HS-27A (cell line): ENCODE results near the gene PET117.
"Not testable (repeated sequence)": the region's sequence is repeated elsewhere in the genome, so short reads cannot be mapped to it uniquely, and the experiment has no call there.

Source experiments
- DNase-seq: peaks from one replicate; pipeline ENCODE4 v3.0.0-alpha.2; 2012; ENCODE audit warnings: low read depth, missing footprints

The PET117 gene, protein sequence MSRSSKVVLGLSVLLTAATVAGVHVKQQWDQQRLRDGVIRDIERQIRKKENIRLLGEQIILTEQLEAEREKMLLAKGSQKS

DNA sequence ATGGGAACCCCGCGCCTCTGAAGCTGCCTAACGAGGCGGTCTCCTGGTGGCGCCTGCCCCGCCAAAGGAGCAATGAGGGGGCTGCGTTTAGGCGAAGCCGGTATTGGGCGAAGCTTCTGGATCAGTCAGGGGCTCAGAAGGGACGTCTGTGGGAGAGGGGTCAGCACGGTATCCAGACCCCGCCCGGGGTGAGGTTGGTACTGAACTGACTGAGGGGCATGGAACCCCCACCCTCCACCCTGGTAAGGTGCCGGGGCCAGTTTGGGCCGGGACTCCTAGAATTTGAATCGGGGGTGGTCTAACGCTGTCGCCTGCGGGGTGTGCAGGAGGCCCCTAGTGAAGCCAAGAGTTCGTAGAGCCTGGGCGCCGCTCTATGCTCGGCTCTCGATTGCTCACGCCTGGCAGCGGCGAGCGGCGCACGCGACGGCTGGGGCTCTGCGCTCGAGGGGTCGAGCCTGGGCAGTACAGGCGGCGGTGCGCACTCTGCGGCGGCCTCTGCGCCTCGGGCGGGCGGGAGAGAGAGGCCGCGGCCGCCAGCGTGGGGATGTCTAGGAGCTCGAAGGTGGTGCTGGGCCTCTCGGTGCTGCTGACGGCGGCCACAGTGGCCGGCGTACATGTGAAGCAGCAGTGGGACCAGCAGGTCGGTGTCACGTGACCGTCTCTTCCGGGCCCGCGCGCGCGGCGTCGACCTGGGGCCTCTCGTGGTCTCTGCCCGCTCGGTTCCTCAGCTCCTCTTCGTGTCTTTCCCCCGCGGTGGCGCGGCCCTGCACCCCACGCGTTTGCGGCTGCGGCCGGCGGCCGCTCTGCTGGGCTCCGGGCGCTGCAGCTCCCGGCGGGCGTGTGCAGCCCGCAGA is at the start of gene PET117, which contains the start of gene KAT14:
PET117 (plus strand) TSS at position 452 of the 854 bp plus-strand sequence; CDS start at position 545, 93 bp downstream.
KAT14 (plus strand) TSS at position 452 of the 854 bp plus-strand sequence. CDS start 4,798 bp downstream, outside the sequence.
- DNase-seq = peak; percentile 85

DNA sequence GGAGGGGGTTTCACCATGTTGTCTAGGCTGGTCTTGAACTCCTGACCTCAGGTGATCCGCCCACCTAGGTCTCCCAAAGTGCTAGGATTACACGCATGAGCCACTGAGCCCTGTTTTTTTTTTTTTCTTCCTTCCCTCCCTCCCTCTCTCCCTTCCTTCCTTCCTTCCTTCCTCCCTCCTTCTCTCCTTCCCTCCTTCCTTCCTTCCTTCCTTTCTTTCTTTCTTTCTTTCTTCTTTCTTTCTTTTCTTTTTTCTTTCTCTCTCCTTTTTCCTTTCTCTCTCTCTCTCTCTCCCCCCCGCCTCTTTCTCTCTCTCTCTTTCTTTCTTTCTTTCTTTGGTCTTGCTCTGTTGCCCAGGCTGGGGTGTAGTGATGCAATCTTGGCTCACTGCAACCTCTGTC is 49.4 kb upstream of the PET117 start:
- not testable (repeated sequence) for DNase-seq

GRCh38 chr20:18088841-18089240 is 48.8 kb upstream of the PET117 start:
- DNase-seq = not testable (repeated sequence)

- no peak for DNase-seq
Measured at GRCh38 chr20:18090044-18090443, 47.6 kb upstream of the PET117 start.

GRCh38 chr20:18090477-18090876 is 47.2 kb upstream of the PET117 start:
- no peak for DNase-seq

DNA sequence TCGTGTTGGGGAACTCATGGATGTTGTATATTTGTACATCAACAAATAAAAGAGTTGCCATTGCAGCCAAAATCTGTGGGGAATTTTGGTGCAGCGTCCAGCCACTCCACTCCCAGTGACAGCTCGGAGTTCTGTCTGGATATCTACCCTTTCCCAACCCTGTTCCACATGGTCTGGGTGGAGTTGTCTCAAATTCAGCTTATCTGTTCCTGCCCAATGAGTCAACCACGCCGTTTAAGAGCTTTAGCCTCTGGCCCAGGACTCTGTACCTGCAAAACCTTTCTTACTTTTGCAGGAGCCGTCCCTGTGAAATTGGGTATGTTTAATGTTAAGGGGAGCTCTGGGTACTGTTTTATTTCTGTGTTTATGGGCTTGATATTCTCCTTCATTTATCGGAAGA is 46.0 kb upstream of the PET117 start:
- DNase-seq = no peak

- DNase-seq = no peak
Measured at GRCh38 chr20:18092890-18093289, 44.8 kb upstream of the PET117 start.

DNA sequence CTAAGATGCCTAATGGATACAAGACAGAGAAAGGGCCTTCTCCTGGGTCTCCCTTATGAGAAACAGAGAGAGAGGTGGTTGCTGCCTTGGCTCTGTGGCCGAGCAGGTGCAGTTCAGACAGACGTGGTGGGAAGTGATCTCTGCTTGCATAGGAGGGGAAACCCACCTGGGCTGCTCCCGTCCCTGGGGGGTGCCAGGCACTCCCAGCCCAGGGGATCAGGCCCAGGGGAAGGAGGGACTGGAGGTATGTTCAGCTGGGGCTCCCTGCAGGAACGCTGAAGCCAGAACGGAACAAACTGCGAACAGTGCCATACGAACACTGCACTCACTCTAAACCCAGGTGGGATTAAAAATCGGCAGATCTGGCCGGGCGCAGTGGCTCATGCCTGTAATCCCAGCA is 44.3 kb upstream of the PET117 start:
- no peak for DNase-seq

DNA sequence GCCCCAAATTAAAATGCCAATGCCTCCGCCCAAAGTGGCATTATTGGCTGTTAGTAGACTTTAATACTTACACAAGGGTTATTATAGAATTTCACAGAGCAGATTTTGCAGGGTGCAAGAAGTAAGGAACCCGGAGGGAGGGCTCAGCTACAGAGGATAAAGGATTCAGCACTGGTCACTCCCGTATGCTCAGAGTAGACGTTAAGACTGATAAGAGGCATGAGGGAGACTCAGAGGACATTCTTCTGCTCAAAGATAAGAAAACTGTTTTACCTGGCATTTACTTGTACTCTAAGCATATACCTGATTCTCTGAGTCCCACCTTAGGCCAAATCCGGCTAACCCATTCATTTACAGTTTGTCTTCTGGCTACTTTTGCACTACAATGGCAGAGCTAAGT is 43.5 kb upstream of the PET117 start:
- DNase-seq = no peak

- DNase-seq = not testable (repeated sequence)
Measured at GRCh38 chr20:18100569-18100968, 37.1 kb upstream of the PET117 start.

- no peak for DNase-seq
Measured at GRCh38 chr20:18101125-18101810, 36.4 kb upstream of the PET117 start.

GRCh38 chr20:18103497-18103896 is 34.2 kb upstream of the PET117 start:
- DNase-seq = no peak

- no peak for DNase-seq
Measured at GRCh38 chr20:18108326-18108725, 29.3 kb upstream of the PET117 start.

GRCh38 chr20:18128574-18128973 is 9.1 kb upstream of the PET117 start:
- DNase-seq = not testable (repeated sequence)

DNA sequence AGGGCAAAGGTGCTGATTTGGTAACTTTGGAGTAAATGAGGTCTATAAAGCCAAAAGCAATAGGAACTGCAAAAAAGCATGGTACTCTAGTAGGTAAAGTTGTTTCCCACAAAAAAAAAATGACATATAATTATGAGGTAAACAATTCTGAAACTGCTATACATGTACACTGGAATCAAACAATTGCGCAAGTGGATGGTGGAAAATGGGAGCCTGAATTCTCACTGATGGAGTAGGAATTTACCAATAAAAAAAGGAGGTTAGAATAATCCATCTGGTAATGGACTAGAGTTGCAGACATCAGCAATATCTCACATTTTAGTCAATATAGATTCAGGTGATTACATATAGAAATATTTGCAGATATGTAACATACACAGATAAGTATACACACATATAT is 5.0 kb upstream of the PET117 start:
- no peak for DNase-seq

- no peak for DNase-seq
Measured at GRCh38 chr20:18133962-18134361, 3.7 kb upstream of the PET117 start.

GRCh38 chr20:18138266-18138582 is 561 bp downstream of the PET117 start:
- DNase-seq = no peak

DNA sequence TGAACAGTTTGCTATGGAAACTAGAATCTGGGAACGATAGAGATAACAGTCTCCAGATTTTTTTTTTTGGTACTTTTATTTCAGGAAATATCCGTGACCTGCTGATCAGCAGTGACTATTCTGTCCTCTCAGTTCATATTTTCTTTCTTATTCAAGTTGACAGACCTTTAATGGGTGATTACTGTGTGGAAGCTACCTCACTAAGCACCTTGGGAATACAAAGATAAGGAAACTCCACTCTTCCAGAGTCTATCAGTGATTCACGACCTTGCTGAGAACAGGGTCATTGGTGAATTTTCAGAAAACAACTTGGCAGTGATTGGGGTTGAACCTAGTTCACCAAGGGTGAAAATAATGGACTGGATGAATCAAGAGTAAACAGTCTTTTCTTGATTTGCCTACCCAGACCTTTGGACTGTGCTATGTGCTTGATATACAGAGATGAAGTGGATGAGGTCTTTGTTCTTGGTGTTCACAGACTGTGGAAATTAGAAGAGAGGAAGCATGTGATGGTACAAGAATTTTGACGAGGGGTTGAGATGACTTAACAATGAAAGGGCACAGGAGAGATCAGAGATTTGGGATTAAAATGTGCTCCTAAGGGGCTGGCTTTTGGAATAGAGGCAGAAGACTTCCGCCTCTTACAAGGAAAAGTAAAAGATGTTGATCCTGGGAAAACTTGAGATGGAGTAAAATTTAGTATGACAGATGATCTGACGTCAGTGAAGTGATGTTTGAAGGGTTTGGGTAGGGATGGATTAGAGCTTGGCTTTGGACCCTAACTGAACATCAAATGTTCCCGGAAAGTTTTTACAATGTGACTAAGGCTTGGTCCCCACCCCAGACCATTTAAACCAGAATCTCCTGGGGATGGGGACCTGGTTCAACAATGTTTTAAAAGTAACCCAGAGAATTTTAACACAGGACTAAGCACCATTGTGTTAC is 1.2 kb downstream of the PET117 start:
- no peak for DNase-seq

GRCh38 chr20:18139832-18140231 is 2.2 kb downstream of the PET117 start:
- no peak for DNase-seq

GRCh38 chr20:18144541-18145099 is 7.0 kb downstream of the PET117 start:
- no peak for DNase-seq

DNA sequence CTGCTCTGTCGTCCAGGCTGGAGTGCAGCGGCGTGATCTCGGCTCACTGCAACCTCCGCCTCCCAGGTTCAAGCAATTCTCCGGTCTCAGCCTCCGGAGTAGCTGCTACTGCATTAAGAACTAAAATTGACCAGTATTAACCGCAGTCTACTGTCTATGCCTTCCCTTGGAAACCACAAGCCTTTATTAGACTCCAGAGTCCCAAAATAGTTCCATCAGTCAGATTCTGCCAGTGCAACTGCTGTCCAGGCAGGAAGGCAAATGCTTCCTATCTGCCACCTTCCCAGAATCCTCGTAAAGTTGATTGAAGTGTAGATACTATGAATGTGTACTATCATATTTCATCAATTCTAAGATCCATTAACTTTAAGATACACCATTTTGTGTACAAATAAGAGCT is 16.7 kb downstream of the PET117 start:
- no peak for DNase-seq

DNA sequence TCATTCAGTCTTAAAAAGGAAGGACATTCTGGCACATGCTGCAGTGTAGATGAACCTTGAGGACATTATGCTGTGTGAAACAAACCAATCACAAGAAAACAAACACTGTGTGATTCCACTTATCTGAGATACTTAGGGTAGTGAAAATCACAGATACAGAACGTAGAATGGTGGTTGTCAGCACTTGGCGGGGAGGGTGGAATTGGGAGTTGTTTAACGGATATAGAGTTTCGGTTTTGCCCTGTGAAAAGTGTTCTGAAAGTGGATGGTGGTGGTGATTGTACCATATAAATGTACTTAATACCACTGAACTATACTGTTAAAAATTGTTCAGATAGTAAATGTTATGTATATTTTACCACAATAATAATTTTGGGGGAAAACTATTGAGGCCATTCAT is 18.4 kb downstream of the PET117 start:
- no peak for DNase-seq
